Panc1 (cell line): Measurements from ENCODE around the gene ADPGK. TPM values are rescaled to one million over a fixed set of nuclear protein-coding genes. Genes with fewer than 3 reads are reported as not detected.
A peak's percentile ranks its signal among the peaks of the same experiment; 100 is the strongest.

ENCODE experiments used
- ATAC-seq: fragments of 200-7000 bp; cut with Tn5 transposase; 2 replicates; pipeline ENCODE4 v1.9.1; 2020; ENCODE audit warnings: mild to moderate bottlenecking, moderate library complexity
- BruUV-seq: library from RNA; stranded (reverse); fragments of 400-500 nt; replicated peaks from 2 replicates; lab custom pipeline; 2021; lab: Mats Ljungman, UMichigan
- CTCF ChIA-PET: fragments of 300-600 bp; sonication (Branson Sonifier 250); formaldehyde crosslinking; loops from one replicate; lab custom pipeline; 2022; ENCODE audit warnings: antibody characterized with exemption; lab: Charles Lee
- POLR2A ChIA-PET: fragments of 300-600 bp; sonication (Branson Sonifier 250); formaldehyde crosslinking; loops from one replicate; lab custom pipeline; 2022; ENCODE audit warnings: antibody characterized with exemption; lab: Charles Lee
- DNase-seq: peaks from one replicate; pipeline ENCODE4 v3.0.0-alpha.2; 2010; ENCODE audit warnings: low read depth, low spot score
- H3K27ac ChIP-seq: 2 replicates; pipeline ENCODE4 v1.5.1; 2011; ENCODE audit warnings: mild to moderate bottlenecking, low read length, inconsistent platforms
- H3K27me3 ChIP-seq: fragments of 200-500 bp; sonication (Bioruptor generic); 2 replicates; pipeline ENCODE4 v1.6.0; 2014; ENCODE audit warnings: low read length, inconsistent platforms; ENCODE audit not compliant: control insufficient read depth, insufficient read depth
- H3K36me3 ChIP-seq: fragments of 200-500 bp; sonication (Bioruptor generic); 2 replicates; pipeline ENCODE4 v1.5.1; 2014; ENCODE audit warnings: inconsistent platforms, mild to moderate bottlenecking, low read length, moderate library complexity; ENCODE audit not compliant: control insufficient read depth, insufficient read depth
- H3K4me1 ChIP-seq: 2 replicates; pipeline ENCODE4 v1.5.1; 2011; ENCODE audit warnings: inconsistent platforms, mild to moderate bottlenecking, low read length, moderate library complexity; ENCODE audit not compliant: control insufficient read depth, insufficient read depth
- H3K4me3 ChIP-seq, 2 experiments: 2 replicates each; pipeline ENCODE4 v1.5.1; 2011 to 2012; ENCODE audit warnings: low read depth in 2 of 2, low read length in 2 of 2, mild to moderate bottlenecking in 2 of 2, inconsistent platforms in 1 of 2, moderate library complexity in 1 of 2
- H3K9me3 ChIP-seq: fragments of 200-500 bp; sonication (Bioruptor generic); 2 replicates; pipeline ENCODE4 v1.5.1; 2014; ENCODE audit warnings: low read depth, mild to moderate bottlenecking, inconsistent platforms, low read length, moderate library complexity; ENCODE audit not compliant: control insufficient read depth, insufficient read depth
- POLR2AphosphoS5 ChIP-seq: IDR thresholded peaks from 2 replicates; pipeline ENCODE4 v1.6.1; 2012; ENCODE audit warnings: mild to moderate bottlenecking, low read depth, low read length, moderate library complexity
- SIN3A ChIP-seq: IDR thresholded peaks from 2 replicates; pipeline ENCODE4 v1.6.1; 2012; ENCODE audit warnings: low read depth, mild to moderate bottlenecking, low read length, moderate library complexity, borderline replicate concordance; ENCODE audit not compliant: insufficient read depth
- TCF7L2 ChIP-seq: IDR thresholded peaks from 2 replicates; pipeline ENCODE4 v1.6.1; 2011; ENCODE audit warnings: mild to moderate bottlenecking, low read depth, low read length, inconsistent platforms
- in situ Hi-C: cut with HindIII; loops from 2 replicates; pipeline ENCODE4 v1.10.0; 2016; ENCODE audit warnings: low sequenced_read_pairs, low pct_unique_long_range_greater_than_20kb
- intact Hi-C: fragments of 100-400 bp; cut with micrococcal nuclease; formaldehyde crosslinking; loops from one replicate; pipeline ENCODE4 v1.10.0; 2022; ENCODE audit not compliant: unreplicated experiment
- total RNA-seq: library from RNA; stranded (reverse); gene quantifications from one replicate; pipeline ENCODE4 v1.2.1, GENCODE V29; 2021; ENCODE audit not compliant: unreplicated experiment
- TF ChIP-seq, protein P1 (sequence below): fragments of 450-650 bp; IDR thresholded peaks from 2 replicates; pipeline ENCODE4 v1.5.1; 2017; ENCODE audit warnings: mild to moderate bottlenecking
- TF ChIP-seq, protein P2 (sequence below), 2 experiments: IDR thresholded peaks; 2 replicates each; pipeline ENCODE4 v1.6.1; 2011 to 2012; ENCODE audit warnings: low read depth in 2 of 2, control low read depth in 1 of 2, low read length in 1 of 2, mild to moderate bottlenecking in 1 of 2, moderate library complexity in 1 of 2; ENCODE audit not compliant: insufficient read depth in 1 of 2

Gene ADPGK
- total RNA-seq, 1 experiment from 2014 or later = 63.1 TPM

DNA sequence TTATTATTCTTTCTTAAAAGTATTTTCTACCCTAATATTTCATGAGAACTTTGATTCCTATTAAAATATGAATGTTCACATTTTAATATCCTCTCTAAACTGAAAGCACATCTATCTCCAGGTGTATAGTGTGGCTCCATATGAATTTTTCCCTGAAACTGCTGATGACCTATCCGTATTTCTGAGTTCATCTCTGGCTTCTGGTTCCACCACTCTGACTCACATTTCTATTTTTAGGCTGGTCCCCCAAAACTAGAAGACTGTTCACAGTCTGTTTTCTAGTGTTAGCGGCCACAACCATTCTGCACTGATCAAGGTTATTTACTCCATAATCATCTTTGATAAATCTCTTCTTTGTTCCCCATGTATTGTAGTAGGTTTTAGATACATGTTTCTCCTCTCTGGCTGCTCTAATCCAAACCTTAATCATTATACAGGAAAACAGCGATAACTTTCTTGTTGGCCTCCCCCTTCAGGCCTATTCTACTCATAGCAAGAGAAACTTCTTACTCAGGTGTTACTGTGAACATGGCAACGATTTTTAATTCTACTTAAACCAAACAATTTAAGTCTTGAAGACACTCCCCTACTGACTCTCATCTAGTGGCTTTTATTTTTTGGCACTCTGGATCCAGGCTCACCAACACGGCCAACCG is 12.8 kb downstream of the ADPGK start:
- no TSS peak for BruUV-seq
- TF ChIP-seq POLR2AphosphoS5 = no peak
- TF ChIP-seq SIN3A = no peak
- TF ChIP-seq, protein P1, sequence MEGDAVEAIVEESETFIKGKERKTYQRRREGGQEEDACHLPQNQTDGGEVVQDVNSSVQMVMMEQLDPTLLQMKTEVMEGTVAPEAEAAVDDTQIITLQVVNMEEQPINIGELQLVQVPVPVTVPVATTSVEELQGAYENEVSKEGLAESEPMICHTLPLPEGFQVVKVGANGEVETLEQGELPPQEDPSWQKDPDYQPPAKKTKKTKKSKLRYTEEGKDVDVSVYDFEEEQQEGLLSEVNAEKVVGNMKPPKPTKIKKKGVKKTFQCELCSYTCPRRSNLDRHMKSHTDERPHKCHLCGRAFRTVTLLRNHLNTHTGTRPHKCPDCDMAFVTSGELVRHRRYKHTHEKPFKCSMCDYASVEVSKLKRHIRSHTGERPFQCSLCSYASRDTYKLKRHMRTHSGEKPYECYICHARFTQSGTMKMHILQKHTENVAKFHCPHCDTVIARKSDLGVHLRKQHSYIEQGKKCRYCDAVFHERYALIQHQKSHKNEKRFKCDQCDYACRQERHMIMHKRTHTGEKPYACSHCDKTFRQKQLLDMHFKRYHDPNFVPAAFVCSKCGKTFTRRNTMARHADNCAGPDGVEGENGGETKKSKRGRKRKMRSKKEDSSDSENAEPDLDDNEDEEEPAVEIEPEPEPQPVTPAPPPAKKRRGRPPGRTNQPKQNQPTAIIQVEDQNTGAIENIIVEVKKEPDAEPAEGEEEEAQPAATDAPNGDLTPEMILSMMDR = peak; percentile 18; the same call in 1 of the 2 replicates
- TF ChIP-seq, protein P2, sequence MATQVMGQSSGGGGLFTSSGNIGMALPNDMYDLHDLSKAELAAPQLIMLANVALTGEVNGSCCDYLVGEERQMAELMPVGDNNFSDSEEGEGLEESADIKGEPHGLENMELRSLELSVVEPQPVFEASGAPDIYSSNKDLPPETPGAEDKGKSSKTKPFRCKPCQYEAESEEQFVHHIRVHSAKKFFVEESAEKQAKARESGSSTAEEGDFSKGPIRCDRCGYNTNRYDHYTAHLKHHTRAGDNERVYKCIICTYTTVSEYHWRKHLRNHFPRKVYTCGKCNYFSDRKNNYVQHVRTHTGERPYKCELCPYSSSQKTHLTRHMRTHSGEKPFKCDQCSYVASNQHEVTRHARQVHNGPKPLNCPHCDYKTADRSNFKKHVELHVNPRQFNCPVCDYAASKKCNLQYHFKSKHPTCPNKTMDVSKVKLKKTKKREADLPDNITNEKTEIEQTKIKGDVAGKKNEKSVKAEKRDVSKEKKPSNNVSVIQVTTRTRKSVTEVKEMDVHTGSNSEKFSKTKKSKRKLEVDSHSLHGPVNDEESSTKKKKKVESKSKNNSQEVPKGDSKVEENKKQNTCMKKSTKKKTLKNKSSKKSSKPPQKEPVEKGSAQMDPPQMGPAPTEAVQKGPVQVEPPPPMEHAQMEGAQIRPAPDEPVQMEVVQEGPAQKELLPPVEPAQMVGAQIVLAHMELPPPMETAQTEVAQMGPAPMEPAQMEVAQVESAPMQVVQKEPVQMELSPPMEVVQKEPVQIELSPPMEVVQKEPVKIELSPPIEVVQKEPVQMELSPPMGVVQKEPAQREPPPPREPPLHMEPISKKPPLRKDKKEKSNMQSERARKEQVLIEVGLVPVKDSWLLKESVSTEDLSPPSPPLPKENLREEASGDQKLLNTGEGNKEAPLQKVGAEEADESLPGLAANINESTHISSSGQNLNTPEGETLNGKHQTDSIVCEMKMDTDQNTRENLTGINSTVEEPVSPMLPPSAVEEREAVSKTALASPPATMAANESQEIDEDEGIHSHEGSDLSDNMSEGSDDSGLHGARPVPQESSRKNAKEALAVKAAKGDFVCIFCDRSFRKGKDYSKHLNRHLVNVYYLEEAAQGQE (IDR thresholded peaks at IDR 0.05; ENCODE audit: insufficient read depth in 1 of 2, low read depth in 2 of 2, low read length in 1 of 2) = no peak
- no peak for TF ChIP-seq TCF7L2
- peaks cover 16% of the 10 kb centered on the region for H3K9me3 ChIP-seq
- no peaks in the 10 kb centered on the region for H3K4me1 ChIP-seq
- peaks cover 29% of the 10 kb centered on the region for H3K36me3 ChIP-seq
- no peak overlapping the region for H3K27ac ChIP-seq
- no peak overlapping the region for H3K4me3 ChIP-seq
- intact Hi-C loops (no loop called here), in situ Hi-C loops (no loop called here)
- POLR2A ChIA-PET = no interaction called here
- ATAC-seq = no peak
- no peak for DNase-seq
- H3K27me3 ChIP-seq = no peaks in the 10 kb centered on the region
- CTCF ChIA-PET = no interaction called here

DNA sequence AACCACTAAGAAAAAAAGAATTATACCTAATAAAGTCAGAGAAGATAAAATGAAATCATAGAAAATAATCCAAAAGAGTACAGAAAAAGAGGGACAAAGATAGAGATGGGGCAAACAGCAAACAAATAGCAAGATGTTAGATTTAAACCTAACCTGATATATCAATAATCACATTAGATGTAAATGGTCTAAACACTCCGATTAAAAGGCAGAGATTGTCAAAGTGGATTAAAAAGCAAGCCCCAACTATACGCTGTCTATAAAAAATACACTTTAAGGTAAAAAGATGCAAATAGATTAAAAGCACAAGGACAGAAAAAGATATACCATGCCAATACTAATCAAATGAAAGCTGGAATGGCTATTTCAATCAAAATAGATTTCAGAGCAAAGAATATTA is 16.8 kb downstream of the ADPGK start:
- TF ChIP-seq, protein P1 = no peak
- TF ChIP-seq TCF7L2 = no peak
- TF ChIP-seq, protein P2 (IDR thresholded peaks at IDR 0.05; ENCODE audit: insufficient read depth in 1 of 2, low read depth in 2 of 2, low read length in 1 of 2) = no peak
- no peak for TF ChIP-seq POLR2AphosphoS5
- no peak for TF ChIP-seq SIN3A
- ATAC-seq (no peak), DNase-seq (no peak)
- BruUV-seq = no TSS peak
- Histone ChIP-seq H3K9me3 (peaks cover 16% of the 10 kb centered on the region), H3K4me1 (no peaks in the 10 kb centered on the region), H3K36me3 (peaks cover 22% of the 10 kb centered on the region), H3K4me3 (no peak overlapping the region), H3K27ac (no peak overlapping the region), H3K27me3 (no peaks in the 10 kb centered on the region)
- intact Hi-C loops = no loop called here
- CTCF ChIA-PET = no interaction called here
- POLR2A ChIA-PET = no interaction called here
- in situ Hi-C loops = no loop called here
